H1 (cell line): ENCODE measurements around the gene ADGRE2.
"Not testable (repeated sequence)": the region's sequence is repeated elsewhere in the genome, so short reads cannot be mapped to it uniquely, and the experiment has no call there.

ENCODE experiments used
- ATF2 ChIP-seq: IDR thresholded peaks from 2 replicates; pipeline ENCODE4 v1.6.1; 2012; ENCODE audit warnings: low read length, inconsistent platforms
- CHD2 ChIP-seq: IDR thresholded peaks from 2 replicates; pipeline ENCODE4 v1.6.1; 2012; ENCODE audit warnings: low read length, improper control_type of control experiment
- CTCF ChIP-seq, 3 experiments: IDR thresholded peaks; 1 replicate in 2 of 3; 2 replicates in 1 of 3; pipeline versions ENCODE4 v1.5.1 to v1.6.1; 2011; ENCODE audit warnings: low read length in 3 of 3, mild to moderate bottlenecking in 3 of 3, inconsistent platforms in 2 of 3, low read depth in 1 of 3, moderate library complexity in 1 of 3; ENCODE audit not compliant: insufficient read depth in 1 of 3; ENCODE audit errors: control extremely low read depth in 1 of 3
- JUN ChIP-seq: IDR thresholded peaks from 2 replicates; pipeline ENCODE4 v1.6.1; 2011; ENCODE audit warnings: low read depth, mild to moderate bottlenecking, improper control_type of control experiment, low read length
- MAX ChIP-seq: IDR thresholded peaks from 2 replicates; pipeline ENCODE4 v1.6.1; 2012; ENCODE audit warnings: inconsistent platforms
- PHF8 ChIP-seq: fragments of 200-600 bp; sonication (generic); conservative IDR thresholded peaks from 2 replicates; pipeline ENCODE4 v1.7.1; 2012; ENCODE audit warnings: low read depth, mild to moderate bottlenecking, inconsistent platforms, low read length, moderate library complexity
- POLR2AphosphoS5 ChIP-seq: IDR thresholded peaks from 2 replicates; pipeline ENCODE4 v1.6.1; 2011; ENCODE audit warnings: low read depth, low read length

- TF ChIP-seq CTCF (IDR thresholded peaks at IDR 0.05; ENCODE audit: control extremely low read depth in 1 of 3, insufficient read depth in 1 of 3, low read depth in 1 of 3, low read length in 3 of 3); POLR2AphosphoS5; PHF8; CHD2; JUN; MAX; ATF2: not testable (repeated sequence)
Observed at GRCh38 chr19:14775326-14775725, 3.0 kb downstream of the ADGRE2 start.
